ENCODE measurements around the gene RBFOX2.

The RBFOX2 gene

GRCh38 chr22:35873426-35873825 lies 155.2 kb downstream of the RBFOX2 start:
- in situ Hi-C loops (cut with MboI; ENCODE audit: low sequenced_read_pairs), result no loop called here

GRCh38 chr22:35872451-35872850 lies 156.2 kb downstream of the RBFOX2 start:
- in situ Hi-C loops (cut with MboI; ENCODE audit: low sequenced_read_pairs), result no loop called here

GRCh38 chr22:35870517-35871293 lies 157.9 kb downstream of the RBFOX2 start:
- in situ Hi-C loops (cut with MboI; ENCODE audit: low sequenced_read_pairs), result no loop called here

GRCh38 chr22:35868938-35869337 lies 159.7 kb downstream of the RBFOX2 start:
- in situ Hi-C loops (cut with MboI; ENCODE audit: low sequenced_read_pairs), result no loop called here

GRCh38 chr22:35866651-35867050 lies 162.0 kb downstream of the RBFOX2 start:
- in situ Hi-C loops (cut with MboI; ENCODE audit: low sequenced_read_pairs), result no loop called here

GRCh38 chr22:35864545-35865165 lies 164.0 kb downstream of the RBFOX2 start:
- in situ Hi-C loops (cut with MboI; ENCODE audit: low sequenced_read_pairs), result no loop called here

- in situ Hi-C loops (cut with MboI; ENCODE audit: low sequenced_read_pairs), result no loop called here
Observed at GRCh38 chr22:35863432-35863831, 165.2 kb downstream of the RBFOX2 start.

GRCh38 chr22:35862697-35863096 lies 165.9 kb downstream of the RBFOX2 start:
- in situ Hi-C loops (cut with MboI; ENCODE audit: low sequenced_read_pairs), result no loop called here

GRCh38 chr22:35861451-35861850 lies 167.2 kb downstream of the RBFOX2 start:
- in situ Hi-C loops (cut with MboI; ENCODE audit: low sequenced_read_pairs), result no loop called here

- in situ Hi-C loops (cut with MboI; ENCODE audit: low sequenced_read_pairs), result no loop called here
Observed at GRCh38 chr22:35860837-35861236, 167.8 kb downstream of the RBFOX2 start.

GRCh38 chr22:35860087-35860733 lies 168.4 kb downstream of the RBFOX2 start:
- in situ Hi-C loops (cut with MboI; ENCODE audit: low sequenced_read_pairs), result no loop called here

- in situ Hi-C loops (cut with MboI; ENCODE audit: low sequenced_read_pairs), result no loop called here
Observed at GRCh38 chr22:35854334-35854733, 174.3 kb downstream of the RBFOX2 start.

- in situ Hi-C loops (cut with MboI; ENCODE audit: low sequenced_read_pairs), result no loop called here
Observed at GRCh38 chr22:35852076-35852475, 176.5 kb downstream of the RBFOX2 start.

- in situ Hi-C loops (cut with MboI; ENCODE audit: low sequenced_read_pairs), result no loop called here
Observed at GRCh38 chr22:35850831-35851230, 177.8 kb downstream of the RBFOX2 start.

GRCh38 chr22:35846804-35847203 lies 181.8 kb downstream of the RBFOX2 start:
- in situ Hi-C loops (cut with MboI; ENCODE audit: low sequenced_read_pairs), result no loop called here

- in situ Hi-C loops (cut with MboI; ENCODE audit: low sequenced_read_pairs), result no loop called here
Observed at GRCh38 chr22:35844886-35845285, 183.7 kb downstream of the RBFOX2 start.

GRCh38 chr22:35842954-35843353 lies 185.7 kb downstream of the RBFOX2 start:
- in situ Hi-C loops (cut with MboI; ENCODE audit: low sequenced_read_pairs), result no loop called here

GRCh38 chr22:35842519-35842913 lies 186.1 kb downstream of the RBFOX2 start:
- in situ Hi-C loops (cut with MboI; ENCODE audit: low sequenced_read_pairs), result no loop called here

GRCh38 chr22:35841907-35842518 lies 186.6 kb downstream of the RBFOX2 start:
- in situ Hi-C loops (cut with MboI; ENCODE audit: low sequenced_read_pairs), result no loop called here

- in situ Hi-C loops (cut with MboI; ENCODE audit: low sequenced_read_pairs), result no loop called here
Observed at GRCh38 chr22:35840302-35840739, 188.3 kb downstream of the RBFOX2 start.

GRCh38 chr22:35839841-35840301 lies 188.8 kb downstream of the RBFOX2 start:
- in situ Hi-C loops (cut with MboI; ENCODE audit: low sequenced_read_pairs), result no loop called here
